ENCODE measurements around the gene SCNN1A. TPM values are rescaled to one million over a fixed set of nuclear protein-coding genes. Genes with fewer than 3 reads are reported as not detected.
"Not testable (repeated sequence)": the region's sequence is repeated elsewhere in the genome, so short reads cannot be mapped to it uniquely, and the experiment has no call there.

The SCNN1A gene
- total and polyA plus RNA-seq, 2 donors = 5.7 to 10.4 TPM

DNA sequence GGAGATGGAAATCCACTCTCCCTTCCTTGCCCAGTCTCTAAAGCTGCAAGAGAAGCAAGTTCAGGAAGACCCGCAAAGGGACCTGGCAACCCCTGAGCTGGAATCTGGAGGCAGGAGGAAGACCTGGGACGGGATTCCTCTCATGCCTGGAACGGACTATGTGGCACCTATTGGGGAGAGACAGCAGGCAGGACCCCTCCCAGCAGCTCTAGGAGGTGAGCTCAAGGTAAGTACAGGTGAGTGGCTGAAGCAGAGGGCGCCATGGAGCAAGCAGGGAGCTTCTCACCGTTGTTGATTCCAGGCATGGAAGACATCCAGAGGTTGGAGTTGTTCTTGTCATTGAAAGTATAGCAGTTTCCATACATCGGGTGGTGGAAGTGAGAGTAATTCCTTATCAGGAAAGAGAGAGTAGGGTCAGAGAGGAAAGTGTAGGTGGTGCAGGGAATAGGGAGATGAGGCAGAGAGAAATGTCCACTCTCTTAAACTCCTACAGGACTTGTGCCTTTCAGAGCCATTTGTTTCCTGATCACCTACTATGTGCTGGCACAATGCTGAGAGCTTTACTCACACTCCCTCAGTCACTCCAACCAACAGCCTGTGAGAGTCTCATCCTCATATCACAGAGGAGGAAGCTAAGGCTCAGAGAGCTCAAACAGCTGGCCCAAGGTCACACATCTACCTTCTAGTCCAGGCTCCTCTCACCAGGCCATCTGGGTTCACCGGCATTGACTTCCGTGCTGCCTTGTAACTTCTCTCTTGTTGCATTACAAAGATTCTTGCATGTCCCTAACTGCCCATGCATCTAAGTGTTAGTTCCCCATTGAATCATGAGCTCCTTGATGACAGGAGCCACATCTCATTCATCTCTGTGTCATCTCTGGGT, 19.6 kb downstream of the SCNN1A start:
- WGBS = 75% methylated on average over 8 of the region's 8 CpGs
- DNase-seq (ENCODE audit: extremely low spot score) = no peak
- Histone ChIP-seq H3K36me3 (ENCODE audit: insufficient read depth) (no peaks in the 10 kb centered on the region), H3K27ac (ENCODE audit: low read depth) (no peak overlapping the region), H3K4me3 (ENCODE audit: low read depth, low read length) (no peak overlapping the region), H3K4me1 (ENCODE audit: insufficient read depth) (no peaks in the 10 kb centered on the region)

DNA sequence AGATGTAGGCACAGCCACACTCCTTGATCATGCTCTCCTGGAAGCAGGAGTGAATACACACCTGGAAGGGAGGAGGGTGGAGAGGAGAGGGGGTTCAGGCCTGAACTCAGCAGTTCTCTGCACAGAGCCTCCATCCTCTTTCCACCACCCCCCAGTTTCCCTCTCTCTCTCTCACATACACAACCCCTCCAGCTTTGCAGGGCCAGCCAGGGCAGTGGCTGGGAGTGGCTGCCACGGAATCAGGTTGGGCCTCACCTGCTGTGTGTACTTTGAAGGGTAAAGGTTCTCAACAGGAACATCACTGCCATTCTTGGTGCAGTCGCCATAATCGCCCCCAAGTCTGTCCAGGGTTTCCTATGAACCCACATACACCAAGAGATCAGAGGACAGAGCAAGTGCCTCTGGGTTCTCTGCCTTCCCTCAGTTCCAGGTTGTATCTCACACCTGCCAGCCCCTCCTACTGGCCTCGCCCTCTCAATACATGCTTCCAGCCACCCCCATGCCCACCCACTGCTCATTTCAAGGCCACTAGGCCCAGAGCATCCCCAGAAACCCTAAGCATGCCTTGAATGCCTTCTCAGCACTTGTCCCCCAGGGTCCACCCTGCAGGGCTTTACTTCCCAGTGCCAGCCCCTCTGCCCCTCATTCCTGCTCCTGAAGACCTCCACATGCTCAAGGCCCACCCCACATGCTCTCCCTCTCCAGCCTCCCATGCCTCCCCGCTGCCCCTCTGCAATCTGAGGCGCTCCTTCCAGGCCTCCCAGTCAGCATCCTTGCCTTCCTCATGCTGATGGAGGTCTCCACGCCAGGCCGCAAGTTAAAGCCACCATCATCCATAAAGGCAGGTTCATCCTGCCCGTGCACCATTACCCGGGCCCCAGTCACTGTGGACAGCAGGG, 20.6 kb downstream of the SCNN1A start:
- Histone ChIP-seq H3K36me3 (ENCODE audit: insufficient read depth) (no peaks in the 10 kb centered on the region), H3K27ac (ENCODE audit: low read depth) (no peak overlapping the region), H3K4me1 (ENCODE audit: insufficient read depth) (no peaks in the 10 kb centered on the region), H3K4me3 (ENCODE audit: low read depth, low read length) (no peak overlapping the region)
- DNase-seq (ENCODE audit: extremely low spot score) = no peak
- 91% methylated on average over 10 of the region's 10 CpGs for WGBS

DNA sequence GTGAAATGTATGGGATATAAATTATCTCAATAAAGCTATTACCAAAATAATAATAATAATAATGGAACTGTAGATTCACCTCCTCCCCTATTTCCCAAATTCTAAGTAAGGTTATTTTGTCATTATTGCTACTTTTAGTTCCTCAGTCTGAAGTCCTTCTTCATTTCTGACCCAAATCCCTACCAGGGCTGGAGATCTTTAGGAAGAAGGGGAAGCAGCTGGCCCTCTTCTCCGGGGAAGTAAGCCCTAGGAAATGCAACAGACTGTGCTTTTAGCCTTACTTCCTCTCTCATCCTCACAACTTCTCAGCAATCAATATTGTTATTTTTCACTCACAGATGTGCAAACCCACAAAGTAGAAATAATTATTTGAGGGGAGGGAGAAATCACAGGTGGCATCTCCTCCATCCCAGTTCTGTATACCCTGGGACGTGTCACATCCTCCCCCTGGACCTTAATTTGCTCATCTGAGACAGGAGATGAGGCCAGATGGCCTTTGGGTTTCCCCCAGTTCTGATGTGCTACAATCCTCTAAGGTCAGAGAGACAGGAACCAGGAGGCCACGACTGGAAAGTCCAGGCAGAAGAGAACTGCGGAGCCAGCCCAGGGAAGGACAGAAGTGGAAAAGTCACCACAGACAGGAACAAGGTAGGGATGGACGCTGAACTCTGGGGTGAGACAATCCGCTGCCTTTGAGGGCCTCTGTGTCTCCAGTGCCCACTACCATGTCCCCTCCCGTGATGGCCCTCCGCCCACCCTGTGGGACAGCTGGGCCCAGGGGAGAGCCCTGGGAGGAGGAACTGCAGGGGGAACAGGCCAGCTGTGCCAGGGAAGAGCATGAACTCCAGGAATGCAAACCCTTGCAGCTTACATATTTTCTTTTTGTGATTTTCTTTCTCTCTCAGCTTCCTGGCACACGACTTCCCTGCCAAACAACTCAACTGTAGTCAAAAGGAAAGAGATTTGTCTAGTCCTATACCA, 22.9 kb downstream of the SCNN1A start:
- DNase-seq (ENCODE audit: extremely low spot score) = no peak
- no peak overlapping the region for H3K4me3 ChIP-seq (ENCODE audit: low read depth, low read length)
- no peak overlapping the region for H3K27ac ChIP-seq (ENCODE audit: low read depth)
- peaks cover 2% of the 10 kb centered on the region for H3K4me1 ChIP-seq (ENCODE audit: insufficient read depth)
- H3K36me3 ChIP-seq (ENCODE audit: insufficient read depth) = no peaks in the 10 kb centered on the region
- WGBS = 55% methylated on average over 9 of the region's 9 CpGs

DNA sequence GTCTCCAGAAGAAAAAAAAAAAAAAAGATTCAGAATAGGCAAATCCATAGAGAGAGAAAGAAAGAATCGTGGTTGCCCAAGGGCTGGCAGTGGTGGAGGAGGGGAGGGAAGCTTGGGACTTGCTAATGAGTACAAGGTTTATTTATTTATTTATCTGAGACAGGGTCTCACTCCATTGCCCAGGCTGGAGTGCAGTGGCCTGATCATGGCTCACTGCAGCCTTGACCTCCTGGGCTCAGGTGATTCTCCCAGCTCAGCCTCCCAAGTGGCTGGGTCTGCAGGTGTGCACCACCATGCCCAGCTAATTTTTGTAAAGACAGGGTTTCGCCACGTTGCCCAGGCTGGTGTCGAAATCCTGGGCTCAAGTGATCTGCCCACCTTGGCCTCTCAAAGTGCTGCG, 23.7 kb downstream of the SCNN1A start:
- DNase-seq (ENCODE audit: extremely low spot score) = no peak
- Histone ChIP-seq H3K4me1 (ENCODE audit: insufficient read depth) (peaks cover 2% of the 10 kb centered on the region), H3K36me3 (ENCODE audit: insufficient read depth) (no peaks in the 10 kb centered on the region), H3K4me3 (ENCODE audit: low read depth, low read length) (no peak overlapping the region), H3K27ac (ENCODE audit: low read depth) (no peak overlapping the region)
- WGBS = 94% methylated on average over 5 of the region's 5 CpGs

DNA sequence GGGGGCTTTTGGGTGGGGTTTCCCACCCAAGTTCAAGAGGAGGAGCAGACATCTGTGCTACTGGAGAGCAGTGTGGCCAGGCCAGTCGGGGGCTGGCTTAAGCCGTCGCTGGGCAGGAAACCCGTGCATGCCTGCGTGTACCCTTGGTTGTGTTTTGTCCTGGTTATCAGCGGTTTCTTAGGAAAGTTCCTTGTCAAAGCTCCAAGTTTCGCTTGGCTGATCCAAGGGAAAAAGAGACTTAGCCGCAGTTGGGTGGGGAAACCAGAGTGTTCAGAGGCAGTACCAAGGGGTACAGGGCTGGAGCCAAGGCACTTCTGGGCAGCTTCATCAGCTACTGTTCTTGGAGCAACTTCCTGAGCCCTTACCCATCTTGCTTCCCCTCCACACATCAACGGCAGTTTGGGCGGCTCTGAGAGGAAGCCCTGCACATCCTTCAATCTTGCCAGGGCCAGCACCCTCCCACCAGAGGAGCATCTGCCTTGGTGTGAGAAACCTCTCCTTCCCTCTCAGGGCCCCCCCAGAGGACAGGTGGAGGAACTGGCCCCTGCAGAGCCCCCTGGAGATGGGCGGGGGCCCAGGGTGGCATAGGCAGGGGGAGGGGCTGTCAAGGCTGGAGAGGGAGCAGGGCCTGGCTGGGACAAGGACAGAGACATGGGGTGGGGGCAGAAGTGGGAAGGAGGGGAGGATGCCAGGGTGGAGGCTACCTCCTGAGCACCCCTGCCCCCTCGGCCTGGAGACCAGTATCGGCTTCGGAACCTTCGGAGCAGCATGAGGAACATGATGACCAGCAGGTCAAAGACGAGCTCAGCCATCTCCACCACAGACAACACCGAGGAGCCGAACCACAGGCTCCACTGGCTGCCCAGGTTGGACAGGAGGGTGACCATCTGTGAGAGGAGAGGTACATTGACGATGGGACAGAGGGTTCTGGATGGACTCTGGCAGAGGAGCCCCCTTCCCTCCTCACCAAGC, 27.7 kb downstream of the SCNN1A start:
- 47% methylated on average over 19 of the region's 19 CpGs for WGBS
- H3K4me1 ChIP-seq (ENCODE audit: insufficient read depth) = peaks cover 2% of the 10 kb centered on the region
- no peak for DNase-seq (ENCODE audit: extremely low spot score)

DNA sequence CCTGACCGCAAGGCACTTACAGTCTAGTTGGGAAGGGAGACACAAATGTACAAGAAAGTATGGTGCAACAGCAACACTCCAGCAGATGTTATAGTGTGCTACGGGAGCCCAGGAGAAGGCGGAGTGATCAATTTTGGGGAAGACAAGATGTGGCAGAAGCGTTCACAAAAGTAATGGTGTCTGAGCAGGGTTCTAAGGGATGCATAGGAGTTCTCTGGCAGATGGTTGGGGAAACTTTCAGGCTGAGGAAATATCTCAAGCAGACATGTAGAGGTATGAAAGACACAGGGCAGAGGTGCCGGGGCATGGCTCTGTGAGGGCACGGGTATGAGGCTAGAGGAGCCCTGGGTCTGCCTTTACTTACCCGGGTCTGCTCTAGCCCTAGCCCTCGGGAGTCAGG, 28.4 kb downstream of the SCNN1A start:
- no peak overlapping the region for H3K27ac ChIP-seq (ENCODE audit: low read depth)
- no peak for DNase-seq (ENCODE audit: extremely low spot score)
- no peaks in the 10 kb centered on the region for H3K36me3 ChIP-seq (ENCODE audit: insufficient read depth)
- 84% methylated on average over 8 of the region's 8 CpGs for WGBS
- H3K4me1 ChIP-seq (ENCODE audit: insufficient read depth) = peaks cover 2% of the 10 kb centered on the region
- H3K4me3 ChIP-seq (ENCODE audit: low read depth, low read length) = no peak overlapping the region

More for the DNA sequence above, 27.7 kb downstream of the SCNN1A start:
- no peak overlapping the region for H3K27ac ChIP-seq (ENCODE audit: low read depth)
- H3K36me3 ChIP-seq (ENCODE audit: insufficient read depth) = no peaks in the 10 kb centered on the region
- H3K4me3 ChIP-seq (ENCODE audit: low read depth, low read length) = no peak overlapping the region

DNA sequence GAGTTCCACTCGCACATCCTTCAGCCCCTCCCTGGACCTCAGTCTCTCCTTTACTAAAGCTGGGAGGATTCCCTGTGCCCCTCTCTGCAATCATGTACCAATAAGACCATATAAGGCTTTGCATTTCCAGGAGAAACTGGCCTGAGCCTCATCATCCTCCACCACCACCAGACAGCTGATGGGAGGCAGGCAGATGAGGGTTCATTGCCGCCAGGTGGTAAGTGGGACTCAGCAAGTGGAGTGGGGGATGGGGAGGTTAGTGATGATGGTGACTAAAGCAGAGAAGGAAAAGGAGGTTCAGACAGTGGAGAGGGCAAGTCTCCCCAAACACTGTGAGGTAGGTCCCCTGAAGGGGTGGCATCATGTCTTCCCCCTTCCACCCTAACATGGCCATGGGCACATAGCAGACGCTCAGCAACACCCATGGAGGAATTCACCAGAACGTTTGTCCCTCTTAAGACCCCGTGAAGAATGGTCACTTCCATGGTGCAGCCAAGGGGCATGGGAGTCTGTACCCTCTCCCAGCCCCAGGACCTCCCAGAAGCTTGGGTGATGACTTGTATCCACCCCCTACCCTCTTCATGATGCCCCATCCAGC, 29.0 kb downstream of the SCNN1A start:
- Histone ChIP-seq H3K4me3 (ENCODE audit: low read depth, low read length) (no peak overlapping the region), H3K36me3 (ENCODE audit: insufficient read depth) (no peaks in the 10 kb centered on the region), H3K27ac (ENCODE audit: low read depth) (no peak overlapping the region), H3K4me1 (ENCODE audit: insufficient read depth) (peaks cover 2% of the 10 kb centered on the region)
- DNase-seq (ENCODE audit: extremely low spot score) = no peak
- WGBS = 81% methylated on average over 5 of the region's 5 CpGs

DNA sequence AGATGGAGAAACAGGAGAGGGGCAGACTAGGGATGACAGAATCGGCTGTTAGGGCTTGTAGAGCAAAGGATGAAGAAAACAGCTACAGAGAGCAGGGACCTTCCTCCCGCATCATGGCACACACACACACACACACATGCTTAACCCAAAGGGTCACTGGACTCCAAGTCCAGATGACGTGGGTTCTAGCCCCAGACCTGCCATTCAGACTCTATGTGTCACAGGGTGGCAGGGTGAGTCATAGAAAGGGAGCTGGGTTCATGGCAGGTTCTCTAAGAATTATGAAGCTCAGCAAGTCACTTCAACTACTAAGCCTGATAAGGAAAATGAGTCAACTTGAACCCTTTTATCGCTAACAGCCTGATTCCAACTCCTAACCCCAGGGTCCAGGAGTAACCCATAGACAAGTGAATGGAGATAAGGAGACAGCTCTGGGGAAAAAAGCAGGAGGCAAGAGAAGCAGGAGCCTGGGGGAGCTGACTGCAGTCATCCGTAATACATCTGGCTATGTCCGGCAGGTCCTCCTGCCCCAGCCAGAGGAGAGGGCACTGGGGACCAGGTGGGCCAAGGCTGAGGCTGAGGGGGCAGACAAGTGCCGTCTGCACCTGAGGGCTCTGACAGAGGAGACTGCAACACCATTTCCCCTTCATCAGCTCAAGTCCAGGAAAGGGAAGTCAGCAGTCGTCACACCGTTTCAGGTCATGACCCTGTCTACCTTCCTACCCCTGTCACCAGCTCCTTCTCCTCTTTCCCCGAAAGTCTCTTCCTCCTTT, 29.9 kb downstream of the SCNN1A start:
- peak overlapping the region; percentile 11 for H3K27ac ChIP-seq (ENCODE audit: low read depth)
- no peaks in the 10 kb centered on the region for H3K36me3 ChIP-seq (ENCODE audit: insufficient read depth)
- 70% methylated on average over 10 of the region's 10 CpGs for WGBS
- DNase-seq (ENCODE audit: extremely low spot score) = no peak
- peaks cover 2% of the 10 kb centered on the region for H3K4me1 ChIP-seq (ENCODE audit: insufficient read depth)
- H3K4me3 ChIP-seq (ENCODE audit: low read depth, low read length) = no peak overlapping the region

DNA sequence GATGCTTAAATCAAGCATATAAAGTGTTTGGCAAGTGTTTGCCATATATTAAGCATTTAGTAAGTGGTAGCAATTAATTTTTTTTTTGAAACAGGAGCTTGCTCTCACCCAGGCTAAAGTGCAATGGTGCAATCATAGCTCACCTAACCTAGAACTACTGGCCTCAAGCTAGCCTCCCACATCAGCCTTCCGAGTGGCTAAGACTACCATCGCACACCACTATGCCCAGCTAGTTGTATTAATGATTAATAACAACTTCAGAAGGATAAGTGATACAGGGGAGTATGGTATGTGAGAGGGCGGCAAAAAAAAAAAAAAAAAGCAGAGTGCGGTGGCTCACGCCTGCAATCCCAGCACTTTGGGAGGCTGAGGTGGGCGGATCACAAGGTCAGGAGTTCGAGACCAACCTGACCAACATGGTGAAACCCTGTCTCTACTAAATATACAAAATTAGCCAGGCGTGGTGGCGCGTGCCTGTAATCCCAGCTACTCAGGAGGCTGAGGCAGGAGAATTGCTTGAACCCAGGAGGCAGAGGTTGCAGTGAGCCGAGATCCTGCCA, 31.2 kb downstream of the SCNN1A start:
- H3K36me3 ChIP-seq (ENCODE audit: insufficient read depth); H3K27ac ChIP-seq (ENCODE audit: low read depth); H3K4me1 ChIP-seq (ENCODE audit: insufficient read depth); DNase-seq (ENCODE audit: extremely low spot score); H3K4me3 ChIP-seq (ENCODE audit: low read depth, low read length): not testable (repeated sequence)
- WGBS = 97% methylated on average over 11 of the region's 11 CpGs

DNA sequence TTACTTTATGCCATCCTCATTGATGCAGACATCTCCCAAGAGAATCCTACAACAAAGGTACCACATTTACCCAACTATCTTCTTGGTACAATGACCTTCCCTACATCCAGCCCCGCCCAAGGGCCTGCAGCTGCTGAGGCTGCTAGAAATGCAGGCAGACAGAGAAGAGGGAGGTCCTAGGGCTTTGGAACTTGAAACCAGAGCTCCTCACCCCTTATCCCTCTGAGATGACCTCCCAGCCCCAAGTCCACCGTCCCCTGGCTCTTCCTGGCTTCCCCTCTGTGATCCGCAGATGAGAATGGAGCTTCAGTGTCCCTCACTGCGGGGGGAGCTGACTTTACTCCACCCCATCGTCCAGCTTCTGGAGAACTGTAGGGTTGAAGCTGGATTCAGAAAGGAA, 31.8 kb downstream of the SCNN1A start:
- WGBS = 46% methylated on average over 5 of the region's 5 CpGs
- Histone ChIP-seq H3K4me1 (ENCODE audit: insufficient read depth) (peaks cover 2% of the 10 kb centered on the region), H3K36me3 (ENCODE audit: insufficient read depth) (no peaks in the 10 kb centered on the region), H3K4me3 (ENCODE audit: low read depth, low read length) (no peak overlapping the region), H3K27ac (ENCODE audit: low read depth) (peak overlapping the region; percentile 51)
- DNase-seq (ENCODE audit: extremely low spot score) = no peak
